Keratinocyte (primary cell): Measurements from ENCODE around the gene RANBP9. TPM values are rescaled to one million over a fixed set of nuclear protein-coding genes. Genes with fewer than 3 reads are reported as not detected.

ENCODE experiments used
- DNase-seq: peaks from one replicate; pipeline ENCODE4 v3.0.0-alpha.2; 2011; ENCODE audit warnings: low read depth, missing footprints, low spot score
- FAIRE-seq: peaks from 2 replicates; lab custom pipeline; 2011; peaks lifted over from hg19 to GRCh38; lab: Jason Lieb, UNC
- H2AFZ ChIP-seq: 2 replicates; pipeline ENCODE4 v1.6.0; 2012; ENCODE audit warnings: low read length, control low read depth, inconsistent platforms; ENCODE audit not compliant: control insufficient read depth
- H3K27ac ChIP-seq: 2 replicates; pipeline ENCODE4 v1.5.1; 2011; ENCODE audit warnings: low read length; ENCODE audit not compliant: control insufficient read depth, insufficient read depth
- H3K27me3 ChIP-seq: 3 replicates; pipeline ENCODE4 v1.6.0; 2011; ENCODE audit warnings: low read length; ENCODE audit not compliant: control insufficient read depth, insufficient read depth; ENCODE audit errors: extremely low read depth
- H3K36me3 ChIP-seq, 2 experiments: 2 replicates in 1 of 2; 3 replicates in 1 of 2; pipeline ENCODE4 v1.5.1; 2011; ENCODE audit warnings: low read length in 2 of 2, mild to moderate bottlenecking in 1 of 2; ENCODE audit not compliant: control insufficient read depth in 2 of 2, insufficient read depth in 2 of 2; ENCODE audit errors: extremely low read depth in 1 of 2
- H3K4me1 ChIP-seq: 3 replicates; pipeline ENCODE4 v1.5.1; 2011; ENCODE audit warnings: low read length; ENCODE audit not compliant: control insufficient read depth, insufficient read depth; ENCODE audit errors: extremely low read depth
- H3K4me2 ChIP-seq: 3 replicates; pipeline ENCODE4 v1.6.0; 2011; ENCODE audit warnings: low read depth, low read length; ENCODE audit not compliant: control insufficient read depth, insufficient read depth; ENCODE audit errors: extremely low read depth
- H3K4me3 ChIP-seq, 3 experiments: fragments of 200-600 bp in 1 of 3; sonication (generic) in 1 of 3; 2 replicates in 2 of 3; 3 replicates in 1 of 3; pipeline ENCODE4 v1.5.1; 2011 to 2016; ENCODE audit warnings: low read length in 3 of 3, mild to moderate bottlenecking in 3 of 3, control low read depth in 2 of 3, inconsistent platforms in 1 of 3, low read depth in 1 of 3, mixed read lengths in 1 of 3, mixed run types in 1 of 3, moderate library complexity in 1 of 3; ENCODE audit not compliant: control insufficient read depth in 2 of 3, insufficient read depth in 2 of 3; ENCODE audit errors: extremely low read depth in 1 of 3
- H3K79me2 ChIP-seq: 2 replicates; pipeline ENCODE4 v1.6.0; 2012; ENCODE audit warnings: low read length; ENCODE audit not compliant: control insufficient read depth, insufficient read depth
- H3K9ac ChIP-seq: 3 replicates; pipeline ENCODE4 v1.6.0; 2011; ENCODE audit warnings: low read length; ENCODE audit not compliant: control insufficient read depth, insufficient read depth; ENCODE audit errors: extremely low read depth
- H3K9me1 ChIP-seq: 3 replicates; pipeline ENCODE4 v1.6.0; 2011; ENCODE audit warnings: low read length; ENCODE audit not compliant: control insufficient read depth, insufficient read depth; ENCODE audit errors: extremely low read depth
- H3K9me3 ChIP-seq: 2 replicates; pipeline ENCODE4 v1.5.1; 2012; ENCODE audit warnings: low read depth, low read length; ENCODE audit not compliant: control insufficient read depth
- H4K20me1 ChIP-seq: 3 replicates; pipeline ENCODE4 v1.6.0; 2011; ENCODE audit warnings: low read length; ENCODE audit not compliant: control insufficient read depth, insufficient read depth; ENCODE audit errors: extremely low read depth
- EZH2 ChIP-seq: IDR thresholded peaks from one replicate; pipeline ENCODE4 v1.6.1; 2012; ENCODE audit warnings: inconsistent platforms, mild to moderate bottlenecking, low read length, moderate library complexity
- dilution Hi-C: fragments of 300-500 bp; cut with MboI; formaldehyde crosslinking; loops from one replicate; pipeline ENCODE4 v1.7.0; 2020; ENCODE audit warnings: low sequenced_read_pairs; ENCODE audit not compliant: extremely low pct_ligation_motif_present
- polyA plus RNA-seq, 5 experiments: library from polyadenylated mRNA; depleted of rRNA in 3 of 5; stranded (reverse) in 3 of 5; stranded (forward) in 1 of 5; unstranded in 1 of 5; fragments of >200 nt; gene quantifications; 1 replicate in 1 of 5; 2 replicates in 3 of 5; 3 replicates in 1 of 5; pipeline versions ENCODE4 v1.2.1 to v1.2.3, GENCODE V29; 2011 to 2012; ENCODE audit warnings: missing spikeins in 2 of 5, low read depth in 1 of 5, low replicate concordance in 1 of 5
- TF ChIP-seq, protein P1 (sequence below), 3 experiments: IDR thresholded peaks in 1 of 3; conservative IDR thresholded peaks in 1 of 3; optimal IDR thresholded peaks in 1 of 3; 2 replicates in 2 of 3; 3 replicates in 1 of 3; pipeline versions ENCODE3 to v1.5.1; 2011; ENCODE audit warnings: low read length in 3 of 3, mild to moderate bottlenecking in 3 of 3, moderate library complexity in 2 of 3, control low read depth in 1 of 3, inconsistent platforms in 1 of 3; ENCODE audit not compliant: insufficient read depth in 2 of 3; ENCODE audit errors: extremely low read depth in 1 of 3

The RANBP9 gene
- polyA plus RNA-seq, 1 donor (not counting 4 experiments of a cell fraction or from before 2014, with no cell fraction given) = 36.7 TPM

GRCh38 chr6:13683038-13683437 is 28.6 kb downstream of the RANBP9 start:
- no peak for FAIRE-seq

GRCh38 chr6:13682346-13682745 is 29.3 kb downstream of the RANBP9 start:
- no peaks in the 10 kb centered on the region for H4K20me1 ChIP-seq

More at GRCh38 chr6:13683038-13683437, 28.6 kb downstream of the RANBP9 start:
- Histone ChIP-seq H3K4me2 (no peak overlapping the region), H3K36me3 (no peaks in the 10 kb centered on the region), H4K20me1 (no peaks in the 10 kb centered on the region), H3K9me1 (no peaks in the 10 kb centered on the region), H3K9me3 (no peaks in the 10 kb centered on the region), H2AFZ (no peak overlapping the region), H3K27me3 (no peaks in the 10 kb centered on the region), H3K9ac (no peak overlapping the region), H3K79me2 (peaks cover 83% of the 10 kb centered on the region), H3K4me1 (no peaks in the 10 kb centered on the region), H3K4me3 (no peak overlapping the region), H3K27ac (no peak overlapping the region)
- no peak for TF ChIP-seq EZH2
- TF ChIP-seq, protein P1, sequence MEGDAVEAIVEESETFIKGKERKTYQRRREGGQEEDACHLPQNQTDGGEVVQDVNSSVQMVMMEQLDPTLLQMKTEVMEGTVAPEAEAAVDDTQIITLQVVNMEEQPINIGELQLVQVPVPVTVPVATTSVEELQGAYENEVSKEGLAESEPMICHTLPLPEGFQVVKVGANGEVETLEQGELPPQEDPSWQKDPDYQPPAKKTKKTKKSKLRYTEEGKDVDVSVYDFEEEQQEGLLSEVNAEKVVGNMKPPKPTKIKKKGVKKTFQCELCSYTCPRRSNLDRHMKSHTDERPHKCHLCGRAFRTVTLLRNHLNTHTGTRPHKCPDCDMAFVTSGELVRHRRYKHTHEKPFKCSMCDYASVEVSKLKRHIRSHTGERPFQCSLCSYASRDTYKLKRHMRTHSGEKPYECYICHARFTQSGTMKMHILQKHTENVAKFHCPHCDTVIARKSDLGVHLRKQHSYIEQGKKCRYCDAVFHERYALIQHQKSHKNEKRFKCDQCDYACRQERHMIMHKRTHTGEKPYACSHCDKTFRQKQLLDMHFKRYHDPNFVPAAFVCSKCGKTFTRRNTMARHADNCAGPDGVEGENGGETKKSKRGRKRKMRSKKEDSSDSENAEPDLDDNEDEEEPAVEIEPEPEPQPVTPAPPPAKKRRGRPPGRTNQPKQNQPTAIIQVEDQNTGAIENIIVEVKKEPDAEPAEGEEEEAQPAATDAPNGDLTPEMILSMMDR (optimal IDR thresholded peaks at IDR 0.05 in 1 of 3, IDR thresholded peaks at IDR 0.05 in 1 of 3, conservative IDR thresholded peaks at IDR 0.05 in 1 of 3; ENCODE audit: extremely low read depth in 1 of 3, insufficient read depth in 2 of 3, low read length in 3 of 3) = no peak
- DNase-seq = no peak
- dilution Hi-C loops = no loop called here

More at GRCh38 chr6:13682346-13682745, 29.3 kb downstream of the RANBP9 start:
- Histone ChIP-seq H3K27me3 (no peaks in the 10 kb centered on the region), H3K9me3 (no peaks in the 10 kb centered on the region), H3K27ac (no peak overlapping the region), H2AFZ (no peak overlapping the region), H3K36me3 (no peaks in the 10 kb centered on the region), H3K9me1 (no peaks in the 10 kb centered on the region), H3K9ac (no peak overlapping the region), H3K4me3 (no peak overlapping the region), H3K79me2 (peaks cover 82% of the 10 kb centered on the region), H3K4me2 (no peak overlapping the region), H3K4me1 (no peaks in the 10 kb centered on the region)
- dilution Hi-C loops = no loop called here
- FAIRE-seq (no peak), DNase-seq (no peak)
- TF ChIP-seq, protein P1 (optimal IDR thresholded peaks at IDR 0.05 in 1 of 3, IDR thresholded peaks at IDR 0.05 in 1 of 3, conservative IDR thresholded peaks at IDR 0.05 in 1 of 3; ENCODE audit: extremely low read depth in 1 of 3, insufficient read depth in 2 of 3, low read length in 3 of 3) = no peak
- TF ChIP-seq EZH2 = no peak
